HG03571 (cell line): ENCODE results near the gene SMPD1.

ENCODE experiments used
- ATAC-seq: cut with Tn5 transposase; IDR thresholded peaks from one replicate; pipeline ENCODE4 v1.9.1; 2021; ENCODE audit not compliant: unreplicated experiment

SMPD1 gene

GRCh38 chr11:6413791-6414201 is 23.5 kb downstream of the SMPD1 start:
- no peak for ATAC-seq

DNA sequence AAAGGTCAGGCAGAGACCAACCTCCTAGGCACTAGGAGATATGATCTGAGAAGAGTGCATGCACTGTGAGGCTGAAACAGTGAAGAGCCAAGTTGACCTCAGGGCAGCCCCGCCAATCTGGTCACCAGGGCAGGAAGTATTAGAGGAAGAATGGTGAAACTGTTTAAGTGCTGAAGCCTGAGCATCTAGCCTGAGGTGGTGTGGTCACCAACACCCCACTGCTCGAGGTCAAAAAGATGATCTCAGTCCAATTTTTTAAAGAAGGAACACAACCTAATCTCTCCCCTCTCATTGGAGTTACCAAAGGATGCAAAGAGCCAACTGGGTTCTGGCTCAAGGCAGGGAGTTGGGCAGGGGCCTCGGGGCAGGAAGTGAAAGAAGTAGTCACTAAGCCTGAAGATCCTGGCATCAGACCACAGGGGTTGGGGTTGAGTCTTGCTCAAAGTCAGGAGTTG is 24.6 kb downstream of the SMPD1 start:
- no peak for ATAC-seq

DNA sequence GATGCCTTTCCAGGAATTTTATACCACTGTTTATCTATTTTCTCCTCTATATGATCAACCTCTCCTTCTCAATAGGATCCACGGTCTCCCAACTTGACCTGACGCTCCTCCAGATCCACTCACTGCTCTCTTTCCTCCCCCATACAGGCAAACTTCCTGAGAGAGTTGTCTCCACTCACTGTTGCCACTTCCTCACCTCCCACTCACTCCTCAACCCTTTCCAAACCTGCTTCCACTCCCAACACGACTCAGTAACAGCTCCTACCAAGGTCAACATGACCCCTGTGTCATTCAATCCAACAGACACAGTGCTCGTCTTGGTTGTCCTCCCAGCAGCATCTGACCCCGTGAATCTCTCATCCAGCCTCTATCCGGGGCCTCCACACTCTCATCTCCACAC is 25.5 kb downstream of the SMPD1 start:
- no peak for ATAC-seq

- ATAC-seq = no peak
Measured at GRCh38 chr11:6417907-6418556, 27.8 kb downstream of the SMPD1 start.

- ATAC-seq = no peak
Measured at GRCh38 chr11:6418557-6419008, 28.3 kb downstream of the SMPD1 start.

DNA sequence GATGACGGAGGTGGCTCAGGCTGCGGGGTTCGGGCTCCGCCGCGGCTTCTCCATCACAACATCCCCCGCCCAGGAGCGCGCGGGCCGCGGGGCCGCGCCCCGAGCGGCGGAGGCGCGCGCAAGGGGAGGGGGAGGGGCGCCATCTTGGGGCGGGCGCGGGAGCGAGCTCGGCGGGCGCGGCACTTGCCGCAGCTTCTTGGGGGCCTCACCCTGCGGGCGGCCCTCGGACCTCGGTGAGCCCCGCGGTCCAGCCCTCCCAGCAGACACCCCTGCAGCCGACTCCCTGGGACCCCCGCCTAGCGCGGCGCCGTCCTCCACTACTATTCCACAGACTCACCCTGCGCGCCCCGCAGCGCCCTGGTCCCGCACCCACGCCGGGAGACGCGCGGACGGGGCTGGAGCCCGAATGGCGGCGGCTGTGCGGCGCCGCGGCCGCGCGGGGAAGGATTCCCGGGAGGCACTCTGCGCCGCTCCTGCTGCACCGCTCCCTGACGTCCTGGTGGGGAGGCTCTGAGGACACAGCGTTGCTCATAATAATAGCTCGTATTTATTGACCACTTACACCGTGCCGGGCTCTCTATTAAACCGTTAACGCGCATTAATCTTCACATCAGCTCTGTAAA is 28.8 kb downstream of the SMPD1 start, which contains the start of gene APBB1:
Gene APBB1 (minus strand): TSS at position 86 of the 623 bp plus-strand sequence. CDS start 7,747 bp downstream, outside the sequence.
- peak; percentile 42 for ATAC-seq

GRCh38 chr11:6420677-6421076 is 30.4 kb downstream of the SMPD1 start:
- no peak for ATAC-seq

GRCh38 chr11:6427516-6427915 is 37.2 kb downstream of the SMPD1 start:
- no peak for ATAC-seq

- ATAC-seq = no peak
Measured at GRCh38 chr11:6431861-6432260, 41.6 kb downstream of the SMPD1 start.

GRCh38 chr11:6433998-6434660 is 43.9 kb downstream of the SMPD1 start:
- ATAC-seq = peak; percentile 46

DNA sequence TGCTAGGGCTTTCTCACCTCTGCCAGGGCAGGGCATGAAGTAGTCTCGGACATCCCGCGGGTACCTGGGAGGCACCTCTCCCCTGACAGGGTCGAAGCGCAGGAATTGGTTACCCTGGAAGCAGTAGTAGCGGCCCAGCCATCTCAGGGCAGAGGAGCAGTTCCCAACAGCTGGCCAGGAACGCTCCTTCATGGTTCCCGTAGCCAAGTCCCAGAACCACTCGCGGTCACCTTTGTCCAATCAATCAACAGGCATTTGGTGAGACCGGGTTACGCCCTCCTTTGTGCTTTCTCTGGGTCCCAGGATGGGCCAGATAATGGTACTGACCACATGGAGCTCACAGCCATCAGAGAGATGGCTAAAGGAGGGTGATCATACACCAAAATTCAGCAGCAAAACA is 47.1 kb downstream of the SMPD1 start:
- ATAC-seq = no peak

- ATAC-seq = no peak
Measured at GRCh38 chr11:6437993-6438392, 47.7 kb downstream of the SMPD1 start.

- ATAC-seq = no peak
Measured at GRCh38 chr11:6438979-6439571, 48.8 kb downstream of the SMPD1 start.

DNA sequence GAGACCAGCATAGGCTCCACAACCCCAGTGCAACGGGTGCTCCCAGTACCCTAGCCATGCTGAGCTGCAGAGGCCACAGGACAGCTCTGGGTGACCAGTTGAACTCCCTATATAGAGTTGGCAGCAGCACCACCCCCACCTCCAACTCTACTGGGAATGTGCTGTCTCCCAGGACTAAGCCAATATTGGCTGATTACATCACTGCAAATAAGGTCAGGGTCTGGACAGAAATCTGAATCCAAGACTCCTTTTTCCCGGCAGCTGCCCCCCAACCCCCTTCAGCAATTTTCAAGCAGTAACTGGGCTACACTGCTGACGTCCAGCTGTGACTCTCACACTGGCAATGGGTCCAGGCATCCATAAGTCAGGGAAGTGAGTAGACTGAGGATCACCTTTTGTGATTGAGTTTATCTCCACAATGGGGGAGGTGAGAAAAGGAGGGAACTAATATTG is 50.7 kb downstream of the SMPD1 start, which contains the start of gene HPX:
Gene HPX (minus strand): TSS at position 82 of the 453 bp plus-strand sequence. CDS start 24 bp downstream, at position 58.
- ATAC-seq = no peak

DNA sequence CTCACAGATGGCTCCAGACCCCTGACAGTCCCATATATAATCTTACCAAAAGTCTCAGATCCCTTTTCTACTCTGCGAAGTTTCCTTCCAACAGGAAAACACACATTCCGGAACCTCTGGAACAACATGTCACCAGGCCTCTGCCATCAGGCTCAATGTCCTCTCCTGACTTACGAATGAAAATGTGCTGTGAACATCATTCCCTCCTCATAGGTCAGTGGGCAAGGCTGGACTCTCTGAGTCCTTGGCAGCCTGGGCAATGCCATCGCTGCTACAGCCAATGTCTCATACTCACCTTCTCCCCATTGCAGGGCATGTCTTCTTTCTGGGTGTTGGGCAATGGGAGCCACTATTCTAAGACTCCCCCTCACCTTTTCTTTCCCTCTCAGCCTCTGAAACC is 52.2 kb downstream of the SMPD1 start:
- no peak for ATAC-seq

DNA sequence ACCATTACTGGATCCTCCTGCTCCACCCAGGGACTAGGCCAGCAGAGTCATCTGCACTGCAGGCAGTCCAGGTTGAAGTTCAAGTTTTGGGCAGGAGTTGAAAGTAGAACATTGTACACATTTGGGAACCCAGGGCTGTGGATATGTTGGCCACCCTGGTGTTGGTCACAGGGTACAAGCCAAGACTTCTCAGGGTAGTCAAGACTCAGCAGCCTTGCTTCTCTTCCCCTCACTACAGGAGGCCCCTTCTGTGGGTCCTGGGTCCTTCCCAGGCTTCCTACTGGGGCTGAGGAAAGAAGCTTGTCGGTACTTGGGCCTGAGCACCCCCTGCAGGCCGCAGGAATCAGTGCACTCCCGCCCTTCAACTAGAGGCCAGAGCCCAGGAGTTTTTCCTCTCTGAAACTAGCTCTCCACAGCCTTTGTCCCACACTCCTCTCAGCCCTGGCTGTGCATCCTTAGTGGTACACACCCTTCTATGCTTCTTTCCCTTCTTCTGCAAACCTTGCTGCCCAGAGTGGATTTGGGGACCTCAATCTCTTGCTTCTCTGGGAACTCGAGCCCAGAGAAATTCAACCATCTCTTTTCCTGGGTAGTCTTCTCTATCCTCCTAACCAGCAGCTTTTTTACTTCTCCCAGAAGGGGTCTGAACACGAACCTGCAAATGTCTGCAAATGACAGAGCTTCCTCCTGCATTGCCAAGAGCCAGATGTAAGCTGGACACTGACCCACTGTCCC is 53.2 kb downstream of the SMPD1 start:
- peak; percentile 66 for ATAC-seq
